Cardiac fibroblast (primary cell): ENCODE results near the gene SLC38A9.

Experiments used
- DNase-seq, 2 donors: peaks; one replicate each; pipeline versions ENCODE4 v3.0.0 to v3.0.0-alpha.2; 2010; ENCODE audit warnings: low read depth in 2 of 2
- H3K4me3 ChIP-seq, 2 donors: replicated peaks in 1 of 2; 1 replicate in 1 of 2; 2 replicates in 1 of 2; pipeline ENCODE4 v1.5.1; 2011; ENCODE audit warnings: low read depth in 2 of 2, low read length in 2 of 2, mild to moderate bottlenecking in 2 of 2, moderate library complexity in 1 of 2
- CTCF ChIP-seq: IDR thresholded peaks from one replicate; pipeline ENCODE4 v1.5.1; 2011; ENCODE audit warnings: low read depth, mild to moderate bottlenecking, low read length, inconsistent platforms

The SLC38A9 gene

DNA sequence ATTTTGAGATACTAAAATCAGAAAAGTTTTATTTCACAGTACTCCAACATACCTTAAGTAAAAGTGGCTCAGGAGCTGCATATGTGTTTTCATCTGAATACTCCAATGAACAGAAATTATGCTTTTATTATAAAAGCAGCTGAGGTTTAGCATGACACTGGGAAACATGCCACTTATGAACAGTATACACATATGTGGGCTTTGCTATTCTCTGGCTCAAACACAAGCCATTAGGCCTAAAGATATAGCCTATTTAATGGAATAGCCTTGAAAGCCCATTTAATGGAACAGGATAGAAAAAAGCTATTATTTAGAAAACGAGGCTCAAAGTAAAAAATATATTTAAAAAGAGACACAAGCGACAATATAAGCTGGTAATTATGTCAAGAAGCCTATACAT lies 74.1 kb downstream of the SLC38A9 start:
- no peak for DNase-seq
- TF ChIP-seq CTCF, result no peak
- no peak overlapping the region for H3K4me3 ChIP-seq

- DNase-seq, result peak; percentile 67 to 68
- TF ChIP-seq CTCF, result no peak
- H3K4me3 ChIP-seq, result no peak overlapping the region
Measured at GRCh38 chr5:55636683-55637082, 75.4 kb downstream of the SLC38A9 start.

GRCh38 chr5:55636177-55636576 lies 75.9 kb downstream of the SLC38A9 start:
- no peak for TF ChIP-seq CTCF
- peak in 1 of 2 donors; percentile 48 for DNase-seq
- no peak overlapping the region for H3K4me3 ChIP-seq

DNA sequence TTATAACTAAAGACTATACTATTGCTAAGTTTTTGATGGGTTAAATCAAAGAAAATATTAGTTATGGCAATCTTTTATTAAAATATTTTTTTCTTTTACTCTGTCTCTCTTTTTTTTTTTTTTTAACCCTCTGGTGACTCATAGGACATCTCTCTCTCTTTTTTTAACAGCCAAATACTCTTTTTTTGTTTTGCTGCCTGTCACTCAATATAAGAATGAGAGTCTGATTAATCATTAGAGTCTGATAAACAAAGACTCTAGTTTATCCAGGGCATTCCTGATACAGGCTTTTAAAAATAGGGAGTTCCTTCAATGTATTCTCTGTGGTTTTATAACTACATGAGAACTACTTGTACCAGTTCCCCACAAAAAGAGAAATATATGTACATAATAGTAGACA lies 77.3 kb downstream of the SLC38A9 start:
- no peak overlapping the region for H3K4me3 ChIP-seq
- DNase-seq, result no peak
- TF ChIP-seq CTCF, result no peak

DNA sequence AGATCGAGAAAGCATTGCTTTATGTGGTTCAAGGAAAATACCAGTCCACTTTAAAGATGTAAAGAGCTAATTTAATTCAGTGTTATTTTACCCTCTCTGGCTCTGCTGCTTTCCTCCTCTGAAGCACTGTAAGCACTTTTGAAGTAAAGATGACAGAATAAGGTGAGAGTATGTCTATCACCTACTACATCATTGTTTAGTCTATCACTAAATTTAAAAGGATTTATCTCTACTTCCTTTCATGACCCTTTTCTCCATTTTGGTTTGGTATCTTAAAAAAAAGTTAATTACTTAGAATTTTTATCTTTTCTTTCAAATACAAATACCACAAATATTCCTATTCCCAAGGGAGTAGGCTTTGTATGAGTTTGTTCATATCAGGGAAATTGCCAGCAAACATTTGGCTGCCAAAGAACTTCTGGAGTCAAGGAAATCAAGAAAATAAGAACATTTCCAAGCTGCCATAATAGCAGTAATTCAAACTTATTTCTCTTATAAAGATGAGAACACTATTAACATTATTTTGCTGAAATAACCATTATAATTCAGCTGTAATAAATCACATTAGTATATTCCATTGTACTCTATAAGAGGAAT lies 77.8 kb downstream of the SLC38A9 start:
- no peak for TF ChIP-seq CTCF
- H3K4me3 ChIP-seq, result no peak overlapping the region
- DNase-seq, result peak; percentile 72 to 94

DNA sequence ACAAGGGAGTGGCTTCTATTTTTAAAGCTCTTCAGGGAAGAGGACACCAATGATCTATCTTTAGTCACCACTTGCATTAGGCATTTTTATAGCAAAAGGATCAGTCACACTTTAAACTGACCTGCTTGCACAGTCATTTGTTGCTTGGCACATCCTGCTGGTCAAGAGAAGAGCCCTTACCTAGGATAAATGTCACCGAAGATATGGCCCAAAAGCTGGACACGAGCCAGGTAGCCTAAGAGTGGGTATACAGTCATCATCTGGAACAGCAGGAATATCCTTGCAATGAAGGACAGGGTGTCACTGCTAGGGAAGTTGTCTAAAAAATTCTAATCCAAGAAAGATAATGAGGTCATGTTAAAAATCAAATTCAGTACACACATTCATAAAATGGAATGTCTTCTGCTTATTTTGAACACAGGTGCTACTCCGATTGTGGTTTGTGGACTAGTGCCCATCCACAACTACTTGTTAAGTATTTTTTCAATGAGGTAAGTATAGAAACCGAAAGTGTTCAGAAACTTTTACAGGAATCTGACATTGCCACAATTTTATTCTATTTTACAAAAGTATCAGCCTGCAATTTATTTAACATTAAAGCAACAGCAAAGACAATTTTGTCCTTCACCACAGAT lies 78.4 kb downstream of the SLC38A9 start:
- peak; percentile 49 to 62 for DNase-seq
- H3K4me3 ChIP-seq, result no peak overlapping the region
- TF ChIP-seq CTCF, result no peak

- no peak overlapping the region for H3K4me3 ChIP-seq
- DNase-seq, result no peak
- no peak for TF ChIP-seq CTCF
Measured at GRCh38 chr5:55629815-55630214, 82.3 kb downstream of the SLC38A9 start.
